K562 (cell line): ENCODE measurements around the gene MID1IP1. TPM values are rescaled to one million over a fixed set of nuclear protein-coding genes. Genes with fewer than 3 reads are reported as not detected.

Experiments used
- ATAC-seq: fragments of 200-7000 bp; cut with Tn5 transposase; 3 replicates; pipeline ENCODE4 v1.9.1; 2020; ENCODE audit warnings: moderate library complexity
- BruUV-seq: library from RNA; stranded (reverse); fragments of 400-500 nt; replicated peaks from 2 replicates; lab custom pipeline; 2021; lab: Mats Ljungman, UMichigan
- CTCF ChIA-PET: fragments of 300-600 bp; formaldehyde crosslinking; extraction: SDS; loops from one replicate; lab custom pipeline; 2021; ENCODE audit warnings: low intra/inter-chr PET ratio; lab: Yijun Ruan, JAX
- POLR2A ChIA-PET: fragments of 300-600, 350-650 bp; sonication (Branson Sonifier 250); formaldehyde crosslinking; extraction: SDS; loops from one replicate; lab custom pipeline; 2021; ENCODE audit warnings: antibody characterized with exemption, inconsistent platforms; lab: Yijun Ruan, JAX
- DNase-seq, 4 experiments: peaks; one replicate each; pipeline versions ENCODE4 v3.0.0 to v3.0.0-alpha.2; 2011 to 2018; ENCODE audit warnings: low spot score in 3 of 4, mixed read lengths in 3 of 4; ENCODE audit errors: extremely low read depth in 1 of 4
- FAIRE-seq: peaks from 2 replicates; lab custom pipeline; 2011; peaks lifted over from hg19 to GRCh38; lab: Jason Lieb, UNC
- H2AFZ ChIP-seq: 2 replicates; pipeline ENCODE4 v1.6.0; 2011; ENCODE audit warnings: low read depth, low read length, control low read depth, inconsistent platforms
- H3K27ac ChIP-seq: fragments of 200-600 bp; 3 replicates; pipeline ENCODE4 v1.8.0; 2011; ENCODE audit warnings: low read depth, mild to moderate bottlenecking, control low read depth, inconsistent platforms, low read length, moderate library complexity, mixed read lengths; ENCODE audit errors: extremely low read depth
- H3K27me3 ChIP-seq, 2 experiments: fragments of 300-600 bp in 1 of 2; 2 replicates in 1 of 2; 3 replicates in 1 of 2; pipeline versions ENCODE4 v1.6.0 to v1.8.0; 2011; ENCODE audit warnings: inconsistent platforms in 2 of 2, low read length in 2 of 2, mild to moderate bottlenecking in 1 of 2, mixed read lengths in 1 of 2, moderate library complexity in 1 of 2; ENCODE audit not compliant: control insufficient read depth in 2 of 2, insufficient read depth in 2 of 2
- H3K36me3 ChIP-seq: fragments of 300-600 bp; 3 replicates; pipeline ENCODE4 v1.8.0; 2011; ENCODE audit warnings: mild to moderate bottlenecking, low read length, inconsistent platforms; ENCODE audit not compliant: control insufficient read depth, insufficient read depth
- H3K4me1 ChIP-seq, 2 experiments: fragments of 200-600 bp in 1 of 2; replicated peaks in 1 of 2; 2 replicates in 1 of 2; 3 replicates in 1 of 2; pipeline versions ENCODE4 v1.5.1 to v1.8.0; 2011; ENCODE audit warnings: inconsistent platforms in 2 of 2, low read length in 2 of 2, mild to moderate bottlenecking in 1 of 2, mixed read lengths in 1 of 2, moderate library complexity in 1 of 2; ENCODE audit not compliant: control insufficient read depth in 2 of 2, insufficient read depth in 2 of 2
- H3K4me2 ChIP-seq: 2 replicates; pipeline ENCODE4 v1.6.1; 2011; ENCODE audit warnings: low read length, control low read depth, inconsistent platforms, mixed read lengths; ENCODE audit not compliant: insufficient read depth
- H3K4me3 ChIP-seq: fragments of 200-600 bp; sonication (generic), shearing (Covaris generic); 2 replicates; pipeline ENCODE4 v1.5.1; 2016; ENCODE audit warnings: control low read depth, inconsistent platforms
- H3K79me2 ChIP-seq: fragments of 200-600 bp; 3 replicates; pipeline ENCODE4 v1.8.0; 2011; ENCODE audit warnings: low read length, inconsistent platforms; ENCODE audit not compliant: control insufficient read depth, insufficient read depth
- H3K9ac ChIP-seq, 2 experiments: 2 replicates each; pipeline versions ENCODE4 v1.6.0 to v1.6.1; 2011; ENCODE audit warnings: low read depth in 2 of 2, low read length in 2 of 2, control low read depth in 1 of 2, inconsistent platforms in 1 of 2, mild to moderate bottlenecking in 1 of 2, mixed read lengths in 1 of 2; ENCODE audit not compliant: insufficient read depth in 1 of 2
- H3K9me1 ChIP-seq: one replicate; pipeline ENCODE4 v1.6.0; 2011; ENCODE audit warnings: inconsistent platforms, mild to moderate bottlenecking, low read length, moderate library complexity; ENCODE audit not compliant: control insufficient read depth, insufficient read depth
- H3K9me3 ChIP-seq: replicated peaks from 2 replicates; pipeline ENCODE4 v1.5.1; 2011; ENCODE audit warnings: low read depth, low read length, inconsistent platforms; ENCODE audit not compliant: control insufficient read depth, insufficient read depth
- H4K20me1 ChIP-seq: replicated peaks from 2 replicates; pipeline ENCODE4 v1.6.1; 2011; ENCODE audit warnings: low read length, inconsistent platforms, mixed read lengths; ENCODE audit not compliant: control insufficient read depth, insufficient read depth
- E2F5 ChIP-seq: sonication (generic); formaldehyde crosslinking; IDR thresholded peaks from 2 replicates; pipeline ENCODE4 v1.8.0; 2022; ENCODE audit warnings: mild to moderate bottlenecking, missing genetic modification reagents
- HSF4 ChIP-seq: fragments of 250-450 bp; sonication (Bioruptor Pico); IDR thresholded peaks from 2 replicates; pipeline ENCODE4 v2.1.2; 2022; ENCODE audit warnings: mild to moderate bottlenecking, moderate library complexity, borderline replicate concordance
- LCOR ChIP-seq: sonication (generic); formaldehyde crosslinking; IDR thresholded peaks from 2 replicates; pipeline ENCODE4 v1.8.0; 2022; ENCODE audit warnings: mild to moderate bottlenecking, missing genetic modification reagents
- NFRKB ChIP-seq: fragments of 450-650 bp; IDR thresholded peaks from 2 replicates; pipeline ENCODE4 v1.6.1; 2016; ENCODE audit warnings: low read depth
- NR2F6 ChIP-seq: fragments of 450-650 bp; formaldehyde crosslinking; IDR thresholded peaks from 2 replicates; pipeline ENCODE4 v1.4.0; 2020; ENCODE audit warnings: mild to moderate bottlenecking
- PHF8 ChIP-seq: fragments of 200-600 bp; sonication (generic); IDR thresholded peaks from 2 replicates; pipeline ENCODE4 v1.6.1; 2012; ENCODE audit warnings: mixed run types, mild to moderate bottlenecking, inconsistent platforms, low read length, moderate library complexity, borderline replicate concordance
- PREB ChIP-seq: sonication (generic); formaldehyde crosslinking; IDR thresholded peaks from 2 replicates; pipeline ENCODE4 v1.8.1; 2023; ENCODE audit warnings: mild to moderate bottlenecking, missing genetic modification reagents
- SREBF2 ChIP-seq: sonication (generic); formaldehyde crosslinking; IDR thresholded peaks from 2 replicates; pipeline ENCODE4 v1.4.0; 2020; ENCODE audit warnings: mild to moderate bottlenecking, missing genetic modification reagents
- ZNF318 ChIP-seq, 2 experiments: fragments of 450-650 bp; IDR thresholded peaks; 2 replicates each; pipeline ENCODE4 v1.6.1; 2016; ENCODE audit warnings: mild to moderate bottlenecking in 2 of 2, borderline replicate concordance in 1 of 2, low read depth in 1 of 2, moderate library complexity in 1 of 2
- ZNF444 ChIP-seq: fragments of 250-450 bp; sonication (Bioruptor Pico); IDR thresholded peaks from 2 replicates; pipeline ENCODE4 v1.4.0; 2020; ENCODE audit warnings: mild to moderate bottlenecking, moderate library complexity
- ZNF589 ChIP-seq: fragments of 200-800 bp; sonication (Bioruptor generic); IDR thresholded peaks from 2 replicates; pipeline ENCODE4 v1.6.1; 2016; ENCODE audit warnings: low read depth, missing genetic modification characterization, missing compliant biosample characterization
- ZNF778 ChIP-seq: fragments of 450-650 bp; formaldehyde crosslinking; IDR thresholded peaks from 2 replicates; pipeline ENCODE4 v1.4.0; 2020; ENCODE audit warnings: mild to moderate bottlenecking, moderate library complexity
- WGBS: fragments of 100-300 bp; shearing (Covaris generic); methylation state at CpG from one replicate; pipeline ENCODE4 v1.1.6; 2016; ENCODE audit warnings: low coverage, mixed read lengths; ENCODE audit not compliant: insufficient coverage; ENCODE audit errors: missing lambda C conversion rate; 5-methylcytosine and 5-hydroxymethylcytosine counted together
- in situ Hi-C: fragments of 300-500 bp; cut with MboI; formaldehyde crosslinking; loops from 4 replicates; pipeline ENCODE4 v1.15.0; 2018; ENCODE audit warnings: inconsistent platforms, mixed read lengths
- intact Hi-C: fragments of 100-400 bp; cut with micrococcal nuclease; formaldehyde crosslinking; loops from 2 replicates; pipeline ENCODE4 v1.14.2; 2022
- polyA plus RNA-seq, 8 experiments: library from polyadenylated mRNA; depleted of rRNA in 4 of 8; stranded (reverse) in 5 of 8; unstranded in 3 of 8; fragments of >200 nt; fragmentation: Nextera tagmentation in 2 of 8; fragmentation: Illumina TruSeq in 1 of 8; extraction: Ambion mirVana in 2 of 8; extraction: Trizol in 1 of 8; gene quantifications; 2 replicates each; pipeline versions ENCODE4 v1.2.1 to v1.2.3, GENCODE V29; 2011 to 2014; ENCODE audit warnings: inconsistent platforms in 1 of 8, missing spikeins in 1 of 8
- total RNA-seq, 7 experiments: library from RNA; depleted of rRNA in 6 of 7; stranded (reverse); fragments of >200 nt in 6 of 7; fragmentation: Illumina TruSeq in 2 of 7; extraction: Trizol in 2 of 7; gene quantifications; 2 replicates each; pipeline versions ENCODE4 v1.2.1 to v1.2.3, GENCODE V29; 2011 to 2021; ENCODE audit warnings: low replicate concordance in 1 of 7

MID1IP1 gene
- total and polyA plus RNA-seq, 9 of the 15 experiments (the other 6 are each of a cell fraction or from before 2014, with no cell fraction given): 0.51 to 102 (median 27.5) TPM

- Histone ChIP-seq H4K20me1 (no peaks in the 10 kb centered on the region), H3K27ac (peak overlapping the region; percentile 96), H3K9me3 (no peaks in the 10 kb centered on the region), H2AFZ (0 out of 2 replicates have a peak overlapping the region, but pooled peaks have one; percentile 17), H3K4me2 (peak overlapping the region; percentile 91), H3K27me3 (no peaks in the 10 kb centered on the region), H3K4me1 (peaks cover 16 to 34% of the 10 kb centered on the region in 2 experiments), H3K4me3 (peak overlapping the region; percentile 86), H3K36me3 (peaks cover 18% of the 10 kb centered on the region; the same call in 2 of the 3 replicates), H3K79me2 (peaks cover 69% of the 10 kb centered on the region), H3K9me1 (no peaks in the 10 kb centered on the region), H3K9ac (peak overlapping the region; percentile 88 to 95)
- in situ Hi-C loops: no loop called here
- intact Hi-C loops: loop anchor here (5.0 kb wide), 2 partner anchors 166 to 344 kb away; no protein-coding TSS in a partner anchor
- TSS peak; percentile 89 for BruUV-seq
- ChIA-PET CTCF (no interaction called here), POLR2A (interaction anchor here (0.6 to 2.1 kb wide), 2 partner anchors 32 to 324 kb away, joined by 3 to 7 read pairs; no protein-coding TSS in a partner anchor)
- FAIRE-seq: no peak
- WGBS: 0% methylated on average over 3 of the region's 3 CpGs
- DNase-seq: no peak
- ATAC-seq: peak; percentile 4; the same call in 2 of the 3 replicates
- TF ChIP-seq ZNF318 (IDR thresholded peaks at IDR 0.05; ENCODE audit: borderline replicate concordance in 1 of 2, low read depth in 1 of 2): no peak
- peak; percentile 71; the same call in 1 of the 2 replicates for TF ChIP-seq NFRKB
- 0 out of 2 replicates have a peak, but pooled peaks have one; percentile 6 for TF ChIP-seq ZNF589 (CRISPR knock-in tag)
- TF ChIP-seq PREB: no peak
- TF ChIP-seq ZNF778 (CRISPR knock-in tag): no peak
- TF ChIP-seq SREBF2 (CRISPR knock-in tag): no peak
- TF ChIP-seq HSF4 (CRISPR knock-in tag): no peak
- no peak for TF ChIP-seq E2F5 (CRISPR knock-in tag)
- TF ChIP-seq ZNF444: no peak
- TF ChIP-seq NR2F6 (CRISPR knock-in tag): no peak
- TF ChIP-seq LCOR (CRISPR knock-in tag): 0 out of 2 replicates have a peak, but pooled peaks have one; percentile 10
- no peak for TF ChIP-seq PHF8
Observed at GRCh38 chrX:38803243-38803587, 2.0 kb downstream of the MID1IP1 start.
